Keratinocyte (primary cell): ENCODE results near the gene DNAJB6. TPM values are rescaled to one million over a fixed set of nuclear protein-coding genes. Genes with fewer than 3 reads are reported as not detected.

Experiments used
- DNase-seq: peaks from one replicate; pipeline ENCODE4 v3.0.0-alpha.2; 2011; ENCODE audit warnings: low read depth, missing footprints, low spot score
- FAIRE-seq: peaks from 2 replicates; lab custom pipeline; 2011; peaks lifted over from hg19 to GRCh38; lab: Jason Lieb, UNC
- H2AFZ ChIP-seq: 2 replicates; pipeline ENCODE4 v1.6.0; 2012; ENCODE audit warnings: low read length, control low read depth, inconsistent platforms; ENCODE audit not compliant: control insufficient read depth
- H3K27ac ChIP-seq: 2 replicates; pipeline ENCODE4 v1.5.1; 2011; ENCODE audit warnings: low read length; ENCODE audit not compliant: control insufficient read depth, insufficient read depth
- H3K27me3 ChIP-seq: 3 replicates; pipeline ENCODE4 v1.6.0; 2011; ENCODE audit warnings: low read length; ENCODE audit not compliant: control insufficient read depth, insufficient read depth; ENCODE audit errors: extremely low read depth
- H3K36me3 ChIP-seq, 2 experiments: 2 replicates in 1 of 2; 3 replicates in 1 of 2; pipeline ENCODE4 v1.5.1; 2011; ENCODE audit warnings: low read length in 2 of 2, mild to moderate bottlenecking in 1 of 2; ENCODE audit not compliant: control insufficient read depth in 2 of 2, insufficient read depth in 2 of 2; ENCODE audit errors: extremely low read depth in 1 of 2
- H3K4me1 ChIP-seq: 3 replicates; pipeline ENCODE4 v1.5.1; 2011; ENCODE audit warnings: low read length; ENCODE audit not compliant: control insufficient read depth, insufficient read depth; ENCODE audit errors: extremely low read depth
- H3K4me2 ChIP-seq: 3 replicates; pipeline ENCODE4 v1.6.0; 2011; ENCODE audit warnings: low read depth, low read length; ENCODE audit not compliant: control insufficient read depth, insufficient read depth; ENCODE audit errors: extremely low read depth
- H3K4me3 ChIP-seq, 3 experiments: fragments of 200-600 bp in 1 of 3; sonication (generic) in 1 of 3; 2 replicates in 2 of 3; 3 replicates in 1 of 3; pipeline ENCODE4 v1.5.1; 2011 to 2016; ENCODE audit warnings: low read length in 3 of 3, mild to moderate bottlenecking in 3 of 3, control low read depth in 2 of 3, inconsistent platforms in 1 of 3, low read depth in 1 of 3, mixed read lengths in 1 of 3, mixed run types in 1 of 3, moderate library complexity in 1 of 3; ENCODE audit not compliant: control insufficient read depth in 2 of 3, insufficient read depth in 2 of 3; ENCODE audit errors: extremely low read depth in 1 of 3
- H3K79me2 ChIP-seq: 2 replicates; pipeline ENCODE4 v1.6.0; 2012; ENCODE audit warnings: low read length; ENCODE audit not compliant: control insufficient read depth, insufficient read depth
- H3K9ac ChIP-seq: 3 replicates; pipeline ENCODE4 v1.6.0; 2011; ENCODE audit warnings: low read length; ENCODE audit not compliant: control insufficient read depth, insufficient read depth; ENCODE audit errors: extremely low read depth
- H3K9me1 ChIP-seq: 3 replicates; pipeline ENCODE4 v1.6.0; 2011; ENCODE audit warnings: low read length; ENCODE audit not compliant: control insufficient read depth, insufficient read depth; ENCODE audit errors: extremely low read depth
- H3K9me3 ChIP-seq: 2 replicates; pipeline ENCODE4 v1.5.1; 2012; ENCODE audit warnings: low read depth, low read length; ENCODE audit not compliant: control insufficient read depth
- H4K20me1 ChIP-seq: 3 replicates; pipeline ENCODE4 v1.6.0; 2011; ENCODE audit warnings: low read length; ENCODE audit not compliant: control insufficient read depth, insufficient read depth; ENCODE audit errors: extremely low read depth
- CTCF ChIP-seq, 3 experiments: IDR thresholded peaks in 1 of 3; conservative IDR thresholded peaks in 1 of 3; optimal IDR thresholded peaks in 1 of 3; 2 replicates in 2 of 3; 3 replicates in 1 of 3; pipeline versions ENCODE3 to v1.5.1; 2011; ENCODE audit warnings: low read length in 3 of 3, mild to moderate bottlenecking in 3 of 3, moderate library complexity in 2 of 3, control low read depth in 1 of 3, inconsistent platforms in 1 of 3; ENCODE audit not compliant: insufficient read depth in 2 of 3; ENCODE audit errors: extremely low read depth in 1 of 3
- EZH2 ChIP-seq: IDR thresholded peaks from one replicate; pipeline ENCODE4 v1.6.1; 2012; ENCODE audit warnings: inconsistent platforms, mild to moderate bottlenecking, low read length, moderate library complexity
- dilution Hi-C: fragments of 300-500 bp; cut with MboI; formaldehyde crosslinking; loops from one replicate; pipeline ENCODE4 v1.7.0; 2020; ENCODE audit warnings: low sequenced_read_pairs; ENCODE audit not compliant: extremely low pct_ligation_motif_present
- polyA plus RNA-seq, 5 experiments: library from polyadenylated mRNA; depleted of rRNA in 3 of 5; stranded (reverse) in 3 of 5; stranded (forward) in 1 of 5; unstranded in 1 of 5; fragments of >200 nt; gene quantifications; 1 replicate in 1 of 5; 2 replicates in 3 of 5; 3 replicates in 1 of 5; pipeline versions ENCODE4 v1.2.1 to v1.2.3, GENCODE V29; 2011 to 2012; ENCODE audit warnings: missing spikeins in 2 of 5, low read depth in 1 of 5, low replicate concordance in 1 of 5

The DNAJB6 gene
- polyA plus RNA-seq, 1 donor (not counting 4 experiments of a cell fraction or from before 2014, with no cell fraction given): 152 TPM

GRCh38 chr7:157409149-157409752, 72.4 kb downstream of the DNAJB6 start:
- H4K20me1 ChIP-seq: peaks cover 12% of the 10 kb centered on the region
- no peak overlapping the region for H2AFZ ChIP-seq
- H3K9me1 ChIP-seq: peaks cover 5% of the 10 kb centered on the region
- H3K36me3 ChIP-seq: peaks cover 20 to 30% of the 10 kb centered on the region in 2 experiments
- H3K4me1 ChIP-seq: peaks cover 11% of the 10 kb centered on the region
- FAIRE-seq: no peak
- H3K4me2 ChIP-seq: no peak overlapping the region
- no peak overlapping the region for H3K27ac ChIP-seq
- TF ChIP-seq CTCF (optimal IDR thresholded peaks at IDR 0.05 in 1 of 3, IDR thresholded peaks at IDR 0.05 in 1 of 3, conservative IDR thresholded peaks at IDR 0.05 in 1 of 3; ENCODE audit: extremely low read depth in 1 of 3, insufficient read depth in 2 of 3, low read length in 3 of 3) (no peak), EZH2 (no peak)
- no peak overlapping the region for H3K9ac ChIP-seq
- dilution Hi-C loops: no loop called here
- DNase-seq: no peak
- peaks cover 12% of the 10 kb centered on the region for H3K79me2 ChIP-seq
- no peaks in the 10 kb centered on the region for H3K9me3 ChIP-seq
- H3K4me3 ChIP-seq: no peak overlapping the region
- H3K27me3 ChIP-seq: no peaks in the 10 kb centered on the region

- Histone ChIP-seq H3K9me3 (no peaks in the 10 kb centered on the region), H2AFZ (no peak overlapping the region), H3K79me2 (peaks cover 14% of the 10 kb centered on the region), H4K20me1 (peaks cover 12% of the 10 kb centered on the region), H3K4me2 (no peak overlapping the region), H3K9me1 (peaks cover 5% of the 10 kb centered on the region), H3K9ac (no peak overlapping the region), H3K27me3 (no peaks in the 10 kb centered on the region), H3K36me3 (peaks cover 25 to 34% of the 10 kb centered on the region in 2 experiments), H3K27ac (no peak overlapping the region), H3K4me3 (no peak overlapping the region), H3K4me1 (peaks cover 6% of the 10 kb centered on the region)
- dilution Hi-C loops: no loop called here
- no peak for TF ChIP-seq CTCF (optimal IDR thresholded peaks at IDR 0.05 in 1 of 3, IDR thresholded peaks at IDR 0.05 in 1 of 3, conservative IDR thresholded peaks at IDR 0.05 in 1 of 3; ENCODE audit: extremely low read depth in 1 of 3, insufficient read depth in 2 of 3, low read length in 3 of 3)
- no peak for TF ChIP-seq EZH2
- FAIRE-seq (no peak), DNase-seq (no peak)
Observed at GRCh38 chr7:157409753-157410727, 73.2 kb downstream of the DNAJB6 start.
